B cell (primary cell): ENCODE measurements around the gene POMP. TPM values are rescaled to one million over a fixed set of nuclear protein-coding genes. Genes with fewer than 3 reads are reported as not detected.

Experiments used
- ATAC-seq: fragments of 200-7000 bp; cut with Tn5 transposase; one replicate; pipeline ENCODE4 v1.10.0; 2021; ENCODE audit warnings: low read depth, mild to moderate bottlenecking, moderate number of reproducible peaks, moderate library complexity
- CTCF ChIA-PET: fragments of 350-600 bp; sonication (Branson Sonifier 250); formaldehyde crosslinking; loops from one replicate; lab custom pipeline; 2021; ENCODE audit warnings: antibody characterized with exemption, inconsistent platforms; lab: Charles Lee
- POLR2A ChIA-PET: fragments of 350-600 bp; sonication (Branson Sonifier 250); formaldehyde crosslinking; loops from one replicate; lab custom pipeline; 2021; ENCODE audit warnings: antibody characterized with exemption; lab: Charles Lee
- DNase-seq: peaks from one replicate; pipeline ENCODE4 v3.0.0; 2013
- H2AFZ ChIP-seq: 2 replicates; pipeline ENCODE4 v1.6.1; 2012; ENCODE audit warnings: mild to moderate bottlenecking, low read depth, low read length; ENCODE audit not compliant: insufficient read depth, poor library complexity, severe bottlenecking
- H3K27ac ChIP-seq, 2 donors: 1 replicate in 1 of 2; 2 replicates in 1 of 2; pipeline ENCODE4 v1.5.1; 2012 to 2013; ENCODE audit warnings: low read length in 2 of 2, mild to moderate bottlenecking in 2 of 2, moderate library complexity in 1 of 2
- H3K27me3 ChIP-seq, 4 experiments: fragments of 200-600 bp in 1 of 4; sonication (generic) in 1 of 4; replicated peaks in 1 of 4; 1 replicate in 2 of 4; 2 replicates in 2 of 4; pipeline versions ENCODE4 v1.6.1 to v1.7.0; 2013 to 2016; ENCODE audit warnings: low read length in 3 of 4, mild to moderate bottlenecking in 2 of 4, mixed read lengths in 1 of 4, moderate library complexity in 1 of 4; ENCODE audit not compliant: insufficient read depth in 4 of 4, control insufficient read depth in 3 of 4; ENCODE audit errors: control extremely low read depth in 1 of 4
- H3K36me3 ChIP-seq, 2 experiments: replicated peaks in 1 of 2; 1 replicate in 1 of 2; 2 replicates in 1 of 2; pipeline versions ENCODE4 v1.6.1 to v1.7.1; 2013; ENCODE audit warnings: low read length in 1 of 2; ENCODE audit not compliant: insufficient read depth in 2 of 2, control insufficient read depth in 1 of 2; ENCODE audit errors: control extremely low read depth in 1 of 2, extremely low read depth in 1 of 2
- H3K4me1 ChIP-seq, 2 donors: fragments of 200-600 bp in 1 of 2; sonication (generic) in 1 of 2; 1 replicate in 1 of 2; 2 replicates in 1 of 2; pipeline versions ENCODE4 v1.5.1 to v1.6.1; 2013 to 2017; ENCODE audit warnings: low read length in 2 of 2; ENCODE audit not compliant: control insufficient read depth in 2 of 2, insufficient read depth in 2 of 2
- H3K4me2 ChIP-seq: replicated peaks from 2 replicates; pipeline ENCODE3; 2012; ENCODE audit warnings: mild to moderate bottlenecking, low read depth, low read length; ENCODE audit not compliant: poor library complexity, severe bottlenecking
- H3K4me3 ChIP-seq, 5 experiments: fragments of 200-600 bp in 1 of 5; sonication (generic) in 1 of 5; 1 replicate in 3 of 5; 2 replicates in 2 of 5; pipeline versions ENCODE4 v1.5.1 to v1.7.0; 2011 to 2016; ENCODE audit warnings: low read length in 4 of 5, mild to moderate bottlenecking in 4 of 5, low read depth in 2 of 5, control low read depth in 1 of 5, moderate library complexity in 1 of 5; ENCODE audit not compliant: insufficient read depth in 1 of 5; ENCODE audit errors: control extremely low read depth in 1 of 5, extremely low read depth in 1 of 5
- H3K79me2 ChIP-seq: fragments of 200-600 bp; sonication (generic); one replicate; pipeline ENCODE4 v1.6.0; 2016; ENCODE audit warnings: low read length; ENCODE audit not compliant: control insufficient read depth, insufficient read depth
- H3K9ac ChIP-seq: fragments of 200-600 bp; sonication (generic); 2 replicates; pipeline ENCODE4 v1.6.1; 2017; ENCODE audit warnings: mild to moderate bottlenecking, low read length, moderate library complexity
- H3K9me3 ChIP-seq, 3 donors: one replicate each; pipeline versions ENCODE4 v1.6.1 to v1.7.1; 2013; ENCODE audit warnings: low read length in 2 of 3; ENCODE audit not compliant: control insufficient read depth in 2 of 3, insufficient read depth in 1 of 3; ENCODE audit errors: control extremely low read depth in 1 of 3
- H4K20me1 ChIP-seq: 2 replicates; pipeline ENCODE4 v1.6.0; 2012; ENCODE audit warnings: mild to moderate bottlenecking, low read length; ENCODE audit not compliant: insufficient read depth, control insufficient read depth, poor library complexity, severe bottlenecking
- H3K27ac Mint-ChIP-seq: one replicate; pipeline ENCODE4 v1.8.0; 2021; ENCODE audit warnings: mixed read lengths
- H3K27me3 Mint-ChIP-seq: one replicate; pipeline ENCODE4 v1.8.0; 2021; ENCODE audit warnings: mixed read lengths
- H3K4me1 Mint-ChIP-seq: one replicate; pipeline ENCODE4 v1.8.0; 2021; ENCODE audit warnings: mixed read lengths
- H3K4me3 Mint-ChIP-seq: one replicate; pipeline ENCODE4 v1.8.0; 2021; ENCODE audit warnings: mixed read lengths
- H3K9me3 Mint-ChIP-seq: one replicate; pipeline ENCODE4 v1.8.0; 2022; ENCODE audit warnings: mixed read lengths; ENCODE audit not compliant: insufficient read depth
- EZH2 ChIP-seq: IDR thresholded peaks from 2 replicates; pipeline ENCODE4 v1.6.1; 2012; ENCODE audit warnings: borderline replicate concordance, low read depth, mild to moderate bottlenecking, moderate library complexity, low read length; ENCODE audit not compliant: insufficient read depth, poor library complexity, severe bottlenecking
- WGBS: methylation state at CpG from one replicate; pipeline ENCODE4 v1.1.5; 2013; ENCODE audit warnings: missing lambda C conversion rate; ENCODE audit not compliant: insufficient coverage; 5-methylcytosine and 5-hydroxymethylcytosine counted together
- intact Hi-C: fragments of 100-400 bp; cut with micrococcal nuclease; formaldehyde crosslinking; loops from one replicate; pipeline ENCODE4 v1.10.0; 2022
- polyA plus RNA-seq: library from polyadenylated mRNA; depleted of rRNA; stranded (reverse); fragments of >200 nt; gene quantifications from 2 replicates; pipeline ENCODE4 v1.2.3, GENCODE V29; 2012
- total RNA-seq, 2 donors: library from RNA; stranded (reverse); fragments of 120-200 nt in 1 of 2; gene quantifications; 1 replicate in 1 of 2; 2 replicates in 1 of 2; pipeline versions ENCODE4 v1.2.3 to v1.2.4, GENCODE V29; 2013 to 2022
- TF ChIP-seq, protein P1 (sequence below): fragments of 200-600 bp; IDR thresholded peaks from one replicate; pipeline ENCODE4 v1.8.0; 2022; ENCODE audit warnings: antibody characterized with exemption, mild to moderate bottlenecking

Gene POMP
- total and polyA plus RNA-seq, 2 donors (not counting 1 experiment from before 2014, with no cell fraction given): 14.0 to 28.7 TPM

DNA sequence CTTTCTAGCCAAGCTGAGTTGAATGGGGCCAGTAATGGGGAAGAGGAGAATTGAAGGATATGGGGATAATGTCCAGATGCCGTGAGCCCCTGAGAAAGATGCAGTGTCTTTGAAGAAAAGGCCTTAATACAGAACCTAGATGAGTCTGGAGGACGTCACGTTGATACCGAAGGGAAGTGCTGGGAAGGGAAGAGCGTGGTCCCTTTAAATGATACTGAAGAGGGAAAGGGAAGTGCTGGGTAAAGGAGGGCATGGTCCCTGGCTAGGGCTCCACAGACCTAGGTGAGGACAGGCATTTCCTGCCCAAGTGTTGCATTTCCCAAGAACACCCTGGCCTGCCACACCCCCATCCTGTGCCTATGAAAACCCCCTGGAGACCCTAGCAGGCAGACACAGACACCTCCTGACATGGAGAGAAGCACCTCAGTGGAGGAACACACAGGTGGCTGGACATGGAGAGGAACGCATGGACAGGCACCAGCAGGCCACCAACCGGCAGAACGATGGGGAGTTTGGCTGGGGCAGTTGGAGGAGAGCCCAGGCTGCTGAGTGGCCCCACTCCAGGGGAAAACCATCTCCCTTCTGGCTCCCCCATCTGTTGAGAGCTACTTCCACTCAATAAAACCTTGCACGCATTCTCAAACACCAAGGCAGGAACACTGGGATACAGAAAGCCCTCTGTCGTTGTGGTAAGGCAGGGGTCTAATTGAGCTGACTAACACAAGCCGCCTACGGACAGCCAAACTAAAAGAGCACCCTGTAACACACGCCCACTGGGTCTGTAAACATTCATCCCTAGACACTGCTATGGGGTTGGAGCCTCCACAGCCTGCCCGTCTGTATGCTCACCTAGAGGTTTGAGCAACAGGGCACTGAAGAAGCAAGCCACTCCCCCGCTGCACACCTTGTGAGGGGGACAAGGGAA, 34.9 kb upstream of the POMP start:
- H3K4me3 ChIP-seq: no peak overlapping the region
- 55% methylated on average over 9 of the region's 15 CpGs for WGBS
- no peak for ATAC-seq
- Mint-ChIP-seq H3K4me3 (no peak overlapping the region), H3K4me1 (peaks cover 6% of the 10 kb centered on the region), H3K27me3 (peaks cover 4% of the 10 kb centered on the region), H3K27ac (no peak overlapping the region), H3K9me3 (no peaks in the 10 kb centered on the region)
- H3K27me3 ChIP-seq: no peaks in the 10 kb centered on the region
- no peak for DNase-seq
- peak overlapping the region; percentile 44 for H2AFZ ChIP-seq
- H4K20me1 ChIP-seq: no peaks in the 10 kb centered on the region
- H3K9ac ChIP-seq: no peak overlapping the region
- CTCF ChIA-PET: no interaction called here
- H3K36me3 ChIP-seq: no peaks in the 10 kb centered on the region
- no peak overlapping the region for H3K27ac ChIP-seq
- H3K4me1 ChIP-seq: peaks cover 9% of the 10 kb centered on the region in 2 donors
- TF ChIP-seq EZH2: no peak
- TF ChIP-seq, protein P1, sequence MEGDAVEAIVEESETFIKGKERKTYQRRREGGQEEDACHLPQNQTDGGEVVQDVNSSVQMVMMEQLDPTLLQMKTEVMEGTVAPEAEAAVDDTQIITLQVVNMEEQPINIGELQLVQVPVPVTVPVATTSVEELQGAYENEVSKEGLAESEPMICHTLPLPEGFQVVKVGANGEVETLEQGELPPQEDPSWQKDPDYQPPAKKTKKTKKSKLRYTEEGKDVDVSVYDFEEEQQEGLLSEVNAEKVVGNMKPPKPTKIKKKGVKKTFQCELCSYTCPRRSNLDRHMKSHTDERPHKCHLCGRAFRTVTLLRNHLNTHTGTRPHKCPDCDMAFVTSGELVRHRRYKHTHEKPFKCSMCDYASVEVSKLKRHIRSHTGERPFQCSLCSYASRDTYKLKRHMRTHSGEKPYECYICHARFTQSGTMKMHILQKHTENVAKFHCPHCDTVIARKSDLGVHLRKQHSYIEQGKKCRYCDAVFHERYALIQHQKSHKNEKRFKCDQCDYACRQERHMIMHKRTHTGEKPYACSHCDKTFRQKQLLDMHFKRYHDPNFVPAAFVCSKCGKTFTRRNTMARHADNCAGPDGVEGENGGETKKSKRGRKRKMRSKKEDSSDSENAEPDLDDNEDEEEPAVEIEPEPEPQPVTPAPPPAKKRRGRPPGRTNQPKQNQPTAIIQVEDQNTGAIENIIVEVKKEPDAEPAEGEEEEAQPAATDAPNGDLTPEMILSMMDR: no peak
- H3K9me3 ChIP-seq: no peaks in the 10 kb centered on the region
- H3K4me2 ChIP-seq: peak overlapping the region; percentile 43
- H3K79me2 ChIP-seq: no peaks in the 10 kb centered on the region
- intact Hi-C loops: no loop called here
- POLR2A ChIA-PET: no interaction called here
